Karpas-422 (cell line): ENCODE measurements around the gene MAPT. TPM values are rescaled to one million over a fixed set of nuclear protein-coding genes. Genes with fewer than 3 reads are reported as not detected.

Source experiments
- DNase-seq: peaks from one replicate; pipeline ENCODE4 v3.0.0-alpha.2; 2015
- H2AFZ ChIP-seq: fragments of 200-600 bp; sonication (generic); 2 replicates; pipeline ENCODE4 v1.6.1; 2014; ENCODE audit warnings: antibody characterized with exemption, low read length, mixed read lengths
- H3K27ac ChIP-seq: fragments of 200-600 bp; sonication (generic); 2 replicates; pipeline ENCODE4 v1.5.1; 2014; ENCODE audit warnings: mild to moderate bottlenecking, low read length, moderate library complexity
- H3K27me3 ChIP-seq: fragments of 200-600 bp; sonication (generic); 2 replicates; pipeline ENCODE4 v1.6.1; 2014; ENCODE audit warnings: low read length, mixed read lengths
- H3K36me3 ChIP-seq: fragments of 200-600 bp; sonication (generic); 2 replicates; pipeline ENCODE4 v1.6.1; 2014; ENCODE audit warnings: low read length, mixed read lengths; ENCODE audit not compliant: insufficient read depth
- H3K4me1 ChIP-seq: fragments of 200-600 bp; sonication (generic); 2 replicates; pipeline ENCODE4 v1.6.1; 2014; ENCODE audit warnings: mild to moderate bottlenecking, low read length, mixed read lengths
- H3K4me2 ChIP-seq: fragments of 200-600 bp; sonication (generic); 2 replicates; pipeline ENCODE4 v1.6.1; 2014; ENCODE audit warnings: low read length, low read depth, mild to moderate bottlenecking; ENCODE audit not compliant: poor library complexity, severe bottlenecking
- H3K4me3 ChIP-seq: fragments of 200-600 bp; sonication (generic); 2 replicates; pipeline ENCODE4 v1.5.1; 2014; ENCODE audit warnings: mild to moderate bottlenecking, antibody characterized with exemption, low read length, mixed read lengths
- H3K79me2 ChIP-seq: fragments of 200-600 bp; sonication (generic); 2 replicates; pipeline ENCODE4 v1.6.1; 2014; ENCODE audit warnings: mild to moderate bottlenecking, low read length, mixed read lengths
- H3K9ac ChIP-seq: fragments of 200-600 bp; sonication (generic); 2 replicates; pipeline ENCODE4 v1.6.0; 2014; ENCODE audit warnings: low read length
- H3K9me2 ChIP-seq: fragments of 200-600 bp; sonication (generic), shearing (Covaris generic); replicated peaks from 2 replicates; pipeline ENCODE4 v1.6.0; 2014; ENCODE audit warnings: mild to moderate bottlenecking, low read length, moderate library complexity; ENCODE audit not compliant: insufficient read depth
- H3K9me3 ChIP-seq: fragments of 300-700, 200-600 bp; sonication (generic); 2 replicates; pipeline ENCODE4 v1.6.1; 2014; ENCODE audit warnings: low read length, mixed read lengths
- H4K20me1 ChIP-seq: fragments of 200-600 bp; sonication (generic); 2 replicates; pipeline ENCODE4 v1.6.1; 2014; ENCODE audit warnings: mild to moderate bottlenecking, antibody characterized with exemption, low read length, low read depth; ENCODE audit not compliant: insufficient read depth
- total RNA-seq: library from RNA; depleted of rRNA; stranded (reverse); fragments of >200 nt; shearing (Covaris generic); gene quantifications from 2 replicates; pipeline ENCODE4 v1.2.3, GENCODE V29; 2014; ENCODE audit warnings: low replicate concordance

MAPT gene
- total RNA-seq, 1 experiment from 2014 or later = 0.15 TPM

GRCh38 chr17:45876539-45876938 lies 17.8 kb upstream of the MAPT start:
- no peak for DNase-seq
- H3K9me3 ChIP-seq = no peaks in the 10 kb centered on the region
- H2AFZ ChIP-seq = no peak overlapping the region
- H3K27me3 ChIP-seq = no peaks in the 10 kb centered on the region
- H3K79me2 ChIP-seq = no peaks in the 10 kb centered on the region
- no peaks in the 10 kb centered on the region for H3K36me3 ChIP-seq
- no peak overlapping the region for H3K4me3 ChIP-seq
- no peaks in the 10 kb centered on the region for H3K4me1 ChIP-seq
- H3K9ac ChIP-seq = no peak overlapping the region
- H3K4me2 ChIP-seq = no peak overlapping the region
- H4K20me1 ChIP-seq = no peaks in the 10 kb centered on the region
- H3K27ac ChIP-seq = no peak overlapping the region
- no peaks in the 10 kb centered on the region for H3K9me2 ChIP-seq

- no peaks in the 10 kb centered on the region for H4K20me1 ChIP-seq
Observed at GRCh38 chr17:45877467-45877866, 16.9 kb upstream of the MAPT start.

DNA sequence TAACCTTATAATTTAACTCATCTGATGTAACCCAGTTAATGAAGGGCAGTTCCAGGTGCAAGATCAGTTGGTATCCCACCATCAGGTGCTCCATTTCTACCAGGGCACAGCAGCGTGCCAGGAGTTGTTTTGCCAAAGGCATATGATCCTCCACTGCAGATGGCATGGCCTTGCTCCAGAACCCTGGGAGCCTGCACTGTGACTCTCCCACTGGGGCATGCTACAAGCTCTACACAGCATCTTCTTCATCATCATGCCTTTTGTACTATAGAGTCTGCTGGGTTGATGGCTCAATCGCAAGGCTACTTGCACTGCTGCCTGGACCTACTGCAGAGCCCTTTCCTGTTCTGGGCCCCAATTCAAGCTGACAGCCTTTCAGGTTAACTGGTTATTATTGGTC lies 11.3 kb upstream of the MAPT start:
- H3K9me3 ChIP-seq = no peaks in the 10 kb centered on the region
- no peaks in the 10 kb centered on the region for H3K4me1 ChIP-seq
- H3K27me3 ChIP-seq = no peaks in the 10 kb centered on the region
- no peaks in the 10 kb centered on the region for H3K9me2 ChIP-seq
- no peak overlapping the region for H3K4me3 ChIP-seq
- H3K79me2 ChIP-seq = no peaks in the 10 kb centered on the region
- H3K4me2 ChIP-seq = no peak overlapping the region
- H3K9ac ChIP-seq = no peak overlapping the region
- H2AFZ ChIP-seq = no peak overlapping the region
- H3K27ac ChIP-seq = no peak overlapping the region
- H4K20me1 ChIP-seq = no peaks in the 10 kb centered on the region
- no peak for DNase-seq
- no peaks in the 10 kb centered on the region for H3K36me3 ChIP-seq

More at GRCh38 chr17:45877467-45877866, 16.9 kb upstream of the MAPT start:
- Histone ChIP-seq H3K4me1 (no peaks in the 10 kb centered on the region), H3K36me3 (no peaks in the 10 kb centered on the region), H3K9me2 (no peaks in the 10 kb centered on the region), H3K9ac (no peak overlapping the region), H3K27ac (no peak overlapping the region), H3K4me3 (no peak overlapping the region), H3K9me3 (no peaks in the 10 kb centered on the region), H3K4me2 (no peak overlapping the region), H3K27me3 (no peaks in the 10 kb centered on the region), H3K79me2 (no peaks in the 10 kb centered on the region), H2AFZ (no peak overlapping the region)
- no peak for DNase-seq

DNA sequence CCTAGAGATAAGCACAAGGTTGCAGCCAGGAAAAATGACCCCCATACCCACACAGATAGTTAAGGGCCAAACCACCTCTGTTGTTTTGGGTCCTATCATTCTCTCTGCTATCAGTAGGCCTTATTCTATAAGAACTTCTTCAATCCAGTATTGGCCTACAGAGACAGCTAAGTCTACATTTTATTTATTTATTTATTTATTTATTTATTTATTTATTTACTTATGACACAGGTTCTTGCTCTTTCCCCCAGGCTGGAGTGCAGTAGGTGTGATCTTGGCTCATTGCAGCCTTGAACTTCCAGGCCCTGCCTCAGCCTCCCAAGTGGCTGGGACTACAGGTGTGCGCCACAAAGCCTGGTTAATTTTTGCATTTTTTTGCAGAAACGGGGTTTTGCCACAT lies 7.5 kb upstream of the MAPT start:
- H3K9ac ChIP-seq = no peak overlapping the region
- H4K20me1 ChIP-seq = no peaks in the 10 kb centered on the region
- H3K79me2 ChIP-seq = no peaks in the 10 kb centered on the region
- H3K27me3 ChIP-seq = no peaks in the 10 kb centered on the region
- H2AFZ ChIP-seq = no peak overlapping the region
- H3K36me3 ChIP-seq = no peaks in the 10 kb centered on the region
- H3K4me1 ChIP-seq = no peaks in the 10 kb centered on the region
- H3K9me2 ChIP-seq = no peaks in the 10 kb centered on the region
- H3K4me2 ChIP-seq = no peak overlapping the region
- no peak overlapping the region for H3K4me3 ChIP-seq
- no peak for DNase-seq
- no peak overlapping the region for H3K27ac ChIP-seq
- no peaks in the 10 kb centered on the region for H3K9me3 ChIP-seq

DNA sequence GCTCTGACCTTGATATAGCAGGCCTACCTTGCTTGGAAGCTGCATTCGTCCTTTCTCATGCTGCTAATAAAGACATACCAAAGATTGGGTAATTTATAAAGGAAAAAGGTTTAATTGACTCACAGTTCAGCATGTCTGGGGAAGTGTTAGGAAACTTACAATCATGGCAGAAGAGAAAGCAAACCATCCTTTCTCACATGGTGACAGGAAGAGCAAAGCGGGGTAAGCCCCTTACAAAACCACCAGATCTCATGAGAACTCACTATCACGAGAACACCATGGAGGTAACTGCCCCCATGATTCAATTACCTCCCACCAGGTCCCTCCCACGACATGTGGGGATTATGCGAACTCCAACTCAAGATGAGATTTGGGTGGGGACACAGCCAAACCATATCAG lies 6.0 kb upstream of the MAPT start:
- no peak overlapping the region for H3K4me2 ChIP-seq
- H3K4me3 ChIP-seq = no peak overlapping the region
- no peaks in the 10 kb centered on the region for H3K27me3 ChIP-seq
- H3K9me2 ChIP-seq = no peaks in the 10 kb centered on the region
- no peak overlapping the region for H3K27ac ChIP-seq
- H3K9me3 ChIP-seq = no peaks in the 10 kb centered on the region
- no peak for DNase-seq
- no peaks in the 10 kb centered on the region for H4K20me1 ChIP-seq
- H2AFZ ChIP-seq = no peak overlapping the region
- no peak overlapping the region for H3K9ac ChIP-seq
- no peaks in the 10 kb centered on the region for H3K4me1 ChIP-seq
- H3K36me3 ChIP-seq = no peaks in the 10 kb centered on the region
- no peaks in the 10 kb centered on the region for H3K79me2 ChIP-seq

- no peak for DNase-seq
- Histone ChIP-seq H3K4me1 (peaks cover 3% of the 10 kb centered on the region), H2AFZ (no peak overlapping the region), H3K9me2 (no peaks in the 10 kb centered on the region), H3K4me3 (no peak overlapping the region), H3K9me3 (no peaks in the 10 kb centered on the region), H3K79me2 (no peaks in the 10 kb centered on the region), H3K9ac (no peak overlapping the region), H3K36me3 (no peaks in the 10 kb centered on the region), H3K27me3 (no peaks in the 10 kb centered on the region), H4K20me1 (no peaks in the 10 kb centered on the region), H3K27ac (no peak overlapping the region), H3K4me2 (no peak overlapping the region)
Observed at GRCh38 chr17:45889579-45889978, 4.8 kb upstream of the MAPT start.

DNA sequence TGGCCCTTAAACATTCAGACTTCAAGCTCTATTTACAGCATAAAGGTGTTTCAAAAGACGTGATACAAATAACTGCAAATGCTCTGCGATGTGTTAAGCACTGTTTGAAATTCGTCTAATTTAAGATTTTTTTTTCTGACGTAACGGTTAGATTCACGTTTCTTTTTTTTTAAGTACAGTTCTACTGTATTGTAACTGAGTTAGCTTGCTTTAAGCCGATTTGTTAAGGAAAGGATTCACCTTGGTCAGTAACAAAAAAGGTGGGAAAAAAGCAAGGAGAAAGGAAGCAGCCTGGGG lies 681 bp upstream of the MAPT start:
- Histone ChIP-seq H4K20me1 (no peaks in the 10 kb centered on the region), H3K9me2 (no peaks in the 10 kb centered on the region), H2AFZ (no peak overlapping the region), H3K4me2 (no peak overlapping the region), H3K9me3 (no peaks in the 10 kb centered on the region), H3K9ac (no peak overlapping the region), H3K4me3 (no peak overlapping the region), H3K79me2 (no peaks in the 10 kb centered on the region), H3K27ac (no peak overlapping the region), H3K4me1 (peaks cover 6% of the 10 kb centered on the region), H3K36me3 (no peaks in the 10 kb centered on the region), H3K27me3 (no peaks in the 10 kb centered on the region)
- DNase-seq = no peak

GRCh38 chr17:45895304-45895968 lies 1.1 kb downstream of the MAPT start:
- Histone ChIP-seq H3K9ac (no peak overlapping the region), H3K9me3 (no peaks in the 10 kb centered on the region), H3K9me2 (no peaks in the 10 kb centered on the region), H3K4me3 (no peak overlapping the region), H3K4me2 (no peak overlapping the region), H2AFZ (no peak overlapping the region), H3K36me3 (no peaks in the 10 kb centered on the region), H3K4me1 (peaks cover 6% of the 10 kb centered on the region), H3K79me2 (no peaks in the 10 kb centered on the region), H3K27me3 (no peaks in the 10 kb centered on the region), H3K27ac (no peak overlapping the region), H4K20me1 (no peaks in the 10 kb centered on the region)
- DNase-seq = no peak
